ENCODE results near the gene SMIM5.

SMIM5 gene

GRCh38 chr17:75634754-75635609, 1.7 kb downstream of the SMIM5 start:
- TF ChIP-seq CREB1 (IDR thresholded peaks at IDR 0.05; ENCODE audit: low read depth): no peak
- TF ChIP-seq NFIC (IDR thresholded peaks at IDR 0.05): no peak
- no peak for TF ChIP-seq YY1 (IDR thresholded peaks at IDR 0.05; ENCODE audit: low read depth)
- no peak for TF ChIP-seq FOXM1 (IDR thresholded peaks at IDR 0.05; ENCODE audit: borderline replicate concordance, low read depth)

GRCh38 chr17:75635610-75636202, 2.5 kb downstream of the SMIM5 start:
- TF ChIP-seq CEBPB (IDR thresholded peaks at IDR 0.05) (no peak), RAD21 (IDR thresholded peaks at IDR 0.05; ENCODE audit: low read depth) (no peak), NFIC (IDR thresholded peaks at IDR 0.05) (no peak), REST (IDR thresholded peaks at IDR 0.05; ENCODE audit: low read depth) (no peak), EP300 (IDR thresholded peaks at IDR 0.05; ENCODE audit: borderline replicate concordance) (no peak), USF1 (IDR thresholded peaks at IDR 0.05) (no peak), ZBTB7A (IDR thresholded peaks at IDR 0.05; ENCODE audit: low read depth) (no peak), MAX (IDR thresholded peaks at IDR 0.05) (no peak), FOXM1 (IDR thresholded peaks at IDR 0.05; ENCODE audit: borderline replicate concordance, low read depth) (no peak), EGR1 (IDR thresholded peaks at IDR 0.05) (no peak), TCF12 (IDR thresholded peaks at IDR 0.05; ENCODE audit: low read depth) (no peak), YY1 (IDR thresholded peaks at IDR 0.05; ENCODE audit: low read depth) (no peak), TAF1 (IDR thresholded peaks at IDR 0.05; ENCODE audit: low read depth) (no peak), CREB1 (IDR thresholded peaks at IDR 0.05; ENCODE audit: low read depth) (no peak), TEAD4 (IDR thresholded peaks at IDR 0.05) (no peak)

- no peak for TF ChIP-seq EGR1 (IDR thresholded peaks at IDR 0.05)
- TF ChIP-seq MAX (IDR thresholded peaks at IDR 0.05): no peak
Observed at GRCh38 chr17:75636381-75637142, 3.3 kb downstream of the SMIM5 start.

GRCh38 chr17:75637143-75637538, 3.9 kb downstream of the SMIM5 start:
- TF ChIP-seq RAD21 (IDR thresholded peaks at IDR 0.05; ENCODE audit: low read depth) (no peak), NFIC (IDR thresholded peaks at IDR 0.05) (0 out of 2 replicates have a peak, but pooled peaks have one; percentile 39), EP300 (IDR thresholded peaks at IDR 0.05; ENCODE audit: borderline replicate concordance) (no peak), YY1 (IDR thresholded peaks at IDR 0.05; ENCODE audit: low read depth) (no peak)

GRCh38 chr17:75637551-75637950, 4.3 kb downstream of the SMIM5 start:
- TF ChIP-seq YY1 (IDR thresholded peaks at IDR 0.05; ENCODE audit: low read depth): no peak

DNA sequence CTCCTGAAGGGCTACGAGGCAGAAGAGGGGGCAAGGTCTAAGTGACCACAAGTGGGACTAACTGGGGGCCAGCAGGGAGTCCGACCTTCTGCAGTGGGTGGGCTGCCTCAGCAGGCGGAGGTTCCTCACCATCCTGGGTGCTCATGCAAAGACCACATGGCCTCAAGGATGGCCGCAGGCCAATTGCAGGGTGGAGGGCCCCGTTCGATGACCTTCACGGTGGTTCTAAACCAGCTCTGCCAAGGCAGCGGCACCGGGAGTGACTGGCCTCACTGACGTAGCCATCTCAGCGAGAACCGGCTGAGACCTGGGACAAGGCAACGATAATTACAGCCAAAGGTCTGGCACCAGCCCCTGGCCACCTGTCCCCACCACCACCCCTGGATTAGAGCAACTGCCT, 5.7 kb downstream of the SMIM5 start:
- TF ChIP-seq CEBPB (IDR thresholded peaks at IDR 0.05): no peak
- no peak for TF ChIP-seq ZBTB7A (IDR thresholded peaks at IDR 0.05; ENCODE audit: low read depth)
- no peak for TF ChIP-seq YY1 (IDR thresholded peaks at IDR 0.05; ENCODE audit: low read depth)
- TF ChIP-seq RAD21 (IDR thresholded peaks at IDR 0.05; ENCODE audit: low read depth): no peak
- TF ChIP-seq MAX (IDR thresholded peaks at IDR 0.05): no peak

GRCh38 chr17:75639327-75639726, 6.1 kb downstream of the SMIM5 start:
- TF ChIP-seq USF1 (IDR thresholded peaks at IDR 0.05): no peak
- TF ChIP-seq ZBTB7A (IDR thresholded peaks at IDR 0.05; ENCODE audit: low read depth): no peak
- TF ChIP-seq REST (IDR thresholded peaks at IDR 0.05; ENCODE audit: low read depth): no peak
- no peak for TF ChIP-seq TCF12 (IDR thresholded peaks at IDR 0.05; ENCODE audit: low read depth)

Data from Ishikawa (cell line).